Gastrocnemius medialis (tissue), 4 donors: ENCODE results near the gene ZMYND8.

Experiments
- CTCF ChIP-seq, 5 experiments: fragments of 450-650 bp in 3 of 5; fragments of 200-600 bp in 2 of 5; sonication (generic) in 2 of 5; IDR thresholded peaks in 4 of 5; conservative IDR thresholded peaks in 1 of 5; 1 replicate in 4 of 5; 2 replicates in 1 of 5; pipeline ENCODE4 v1.5.1; 2016 to 2019; ENCODE audit warnings: antibody characterized with exemption in 5 of 5, mild to moderate bottlenecking in 3 of 5, moderate library complexity in 3 of 5
- POLR2A ChIP-seq, 2 donors: fragments of 450-650 bp; IDR thresholded peaks; one replicate each; pipeline ENCODE4 v1.6.1; 2017; ENCODE audit warnings: antibody characterized with exemption in 2 of 2, mild to moderate bottlenecking in 2 of 2, moderate library complexity in 2 of 2

DNA sequence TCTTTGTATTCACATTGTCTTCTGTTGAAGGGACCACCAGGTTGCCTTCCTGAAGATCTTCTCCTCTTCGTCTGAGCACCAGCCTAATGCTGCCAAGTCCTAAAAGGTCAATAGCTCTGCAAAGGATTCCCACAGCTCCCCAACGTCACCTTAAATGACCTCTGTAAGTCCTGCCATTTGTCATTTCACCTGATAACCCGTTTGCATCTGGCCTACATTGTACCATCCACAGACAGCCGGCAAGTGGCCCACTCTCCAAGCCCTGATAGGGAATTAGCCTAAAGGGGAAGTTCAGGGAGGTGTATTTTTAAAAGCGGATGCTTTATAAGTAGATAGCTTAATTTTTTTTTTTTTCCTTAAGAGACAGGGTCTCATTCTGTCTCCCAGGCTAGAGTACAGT lies 127.8 kb downstream of the ZMYND8 start:
- TF ChIP-seq CTCF (IDR thresholded peaks at IDR 0.05 in 4 of 5, conservative IDR thresholded peaks at IDR 0.05 in 1 of 5) (no peak), POLR2A (IDR thresholded peaks at IDR 0.05) (no peak)
